Endothelial cell of umbilical vein (primary cell): ENCODE measurements around the gene BPIFA1. TPM values are rescaled to one million over a fixed set of nuclear protein-coding genes. Genes with fewer than 3 reads are reported as not detected.

ENCODE experiments used
- BruUV-seq: library from RNA; stranded (reverse); fragments of 400-500 nt; replicated peaks from 2 replicates; lab custom pipeline; 2021; lab: Mats Ljungman, UMichigan
- CTCF ChIA-PET: fragments of 300-600, 350-600 bp; sonication (Branson Sonifier 250); formaldehyde crosslinking; loops from one replicate; lab custom pipeline; 2021; ENCODE audit warnings: antibody characterized with exemption, inconsistent platforms; lab: Charles Lee
- POLR2A ChIA-PET: fragments of 300-600, 350-600 bp; sonication (Branson Sonifier 250); formaldehyde crosslinking; loops from one replicate; lab custom pipeline; 2021; ENCODE audit warnings: antibody characterized with exemption, inconsistent platforms; lab: Charles Lee
- DNase-seq: peaks from one replicate; pipeline ENCODE4 v3.0.0-alpha.2; 2011; ENCODE audit warnings: low read depth, low spot score
- FAIRE-seq: peaks from 2 replicates; lab custom pipeline; 2011; peaks lifted over from hg19 to GRCh38; lab: Jason Lieb, UNC
- H2AFZ ChIP-seq: 2 replicates; pipeline ENCODE4 v1.6.0; 2012; ENCODE audit warnings: low read depth, low read length, control low read depth, inconsistent platforms
- H3K27ac ChIP-seq: 2 replicates; pipeline ENCODE4 v1.5.1; 2011; ENCODE audit warnings: low read depth, mild to moderate bottlenecking, control low read depth, low read length, moderate library complexity; ENCODE audit not compliant: insufficient read depth
- H3K27me3 ChIP-seq, 2 experiments: 2 replicates each; pipeline versions ENCODE4 v1.6.0 to v1.6.1; 2011; ENCODE audit warnings: low read length in 2 of 2, mixed read lengths in 1 of 2; ENCODE audit not compliant: control insufficient read depth in 2 of 2, insufficient read depth in 2 of 2
- H3K36me3 ChIP-seq, 2 experiments: 2 replicates in 1 of 2; 3 replicates in 1 of 2; pipeline ENCODE4 v1.5.1; 2011; ENCODE audit warnings: low read length in 2 of 2, mild to moderate bottlenecking in 1 of 2, moderate library complexity in 1 of 2; ENCODE audit not compliant: control insufficient read depth in 2 of 2, insufficient read depth in 2 of 2; ENCODE audit errors: extremely low read depth in 1 of 2
- H3K4me1 ChIP-seq: 3 replicates; pipeline ENCODE4 v1.5.1; 2011; ENCODE audit warnings: mild to moderate bottlenecking, low read length; ENCODE audit not compliant: control insufficient read depth, insufficient read depth; ENCODE audit errors: extremely low read depth
- H3K4me2 ChIP-seq: 2 replicates; pipeline ENCODE4 v1.6.1; 2011; ENCODE audit warnings: low read length, control low read depth, mixed read lengths; ENCODE audit not compliant: insufficient read depth
- H3K4me3 ChIP-seq, 3 experiments: fragments of 200-600 bp in 1 of 3; sonication (generic), shearing (Covaris generic) in 1 of 3; replicated peaks in 1 of 3; 2 replicates each; pipeline ENCODE4 v1.5.1; 2011 to 2016; ENCODE audit warnings: control low read depth in 3 of 3, low read length in 3 of 3, mild to moderate bottlenecking in 2 of 3, inconsistent platforms in 1 of 3, low read depth in 1 of 3, moderate library complexity in 1 of 3; ENCODE audit not compliant: insufficient read depth in 1 of 3
- H3K79me2 ChIP-seq: 2 replicates; pipeline ENCODE4 v1.6.0; 2012; ENCODE audit warnings: low read length, inconsistent platforms; ENCODE audit not compliant: control insufficient read depth, insufficient read depth
- H3K9ac ChIP-seq: replicated peaks from 2 replicates; pipeline ENCODE3; 2011; ENCODE audit warnings: low read length, control low read depth; ENCODE audit not compliant: insufficient read depth; ENCODE audit errors: extremely low read depth
- H3K9me1 ChIP-seq: replicated peaks from 3 replicates; pipeline ENCODE4 v1.6.0; 2011; ENCODE audit warnings: mild to moderate bottlenecking, low read length; ENCODE audit not compliant: control insufficient read depth, insufficient read depth; ENCODE audit errors: extremely low read depth
- H3K9me3 ChIP-seq: replicated peaks from 2 replicates; pipeline ENCODE4 v1.5.1; 2012; ENCODE audit warnings: low read length, inconsistent platforms; ENCODE audit not compliant: control insufficient read depth, insufficient read depth
- H4K20me1 ChIP-seq: replicated peaks from 2 replicates; pipeline ENCODE3; 2011; ENCODE audit warnings: mild to moderate bottlenecking, low read length; ENCODE audit not compliant: control insufficient read depth, insufficient read depth; ENCODE audit errors: extremely low read depth
- EZH2 ChIP-seq: IDR thresholded peaks from 2 replicates; pipeline ENCODE4 v1.6.1; 2012; ENCODE audit warnings: borderline replicate concordance, low read depth, mild to moderate bottlenecking, moderate library complexity, low read length, inconsistent platforms; ENCODE audit not compliant: severe bottlenecking
- FOS ChIP-seq: IDR thresholded peaks from 2 replicates; pipeline ENCODE4 v1.6.1; 2011; ENCODE audit warnings: mild to moderate bottlenecking, low read length, moderate library complexity, borderline replicate concordance; ENCODE audit not compliant: insufficient read depth
- GATA2 ChIP-seq: IDR thresholded peaks from 2 replicates; pipeline ENCODE4 v1.7.0; 2011; ENCODE audit warnings: low read depth, mild to moderate bottlenecking, moderate library complexity, mixed read lengths, low read length; ENCODE audit not compliant: insufficient read length, insufficient read depth
- JUN ChIP-seq: IDR thresholded peaks from 2 replicates; pipeline ENCODE4 v1.6.1; 2011; ENCODE audit warnings: borderline replicate concordance, low read depth; ENCODE audit not compliant: insufficient read length, insufficient read depth
- MYC ChIP-seq: IDR thresholded peaks from one replicate; pipeline ENCODE4 v1.6.1; 2011; ENCODE audit warnings: mild to moderate bottlenecking, low read depth, low read length
- POLR2A ChIP-seq: IDR thresholded peaks from 2 replicates; pipeline ENCODE4 v1.6.1; 2012; ENCODE audit warnings: low read depth, mild to moderate bottlenecking, control low read depth, low read length
- POLR2AphosphoS5 ChIP-seq: IDR thresholded peaks from 2 replicates; pipeline ENCODE4 v1.6.1; 2012; ENCODE audit warnings: low read depth, mild to moderate bottlenecking, control low read depth, low read length, moderate library complexity; ENCODE audit not compliant: insufficient read depth
- dilution Hi-C: fragments of 300-500 bp; cut with MboI; formaldehyde crosslinking; loops from one replicate; pipeline ENCODE4 v1.15.0; 2019; ENCODE audit warnings: low sequenced_read_pairs; ENCODE audit not compliant: extremely low pct_ligation_motif_present
- intact Hi-C: fragments of 100-400 bp; cut with micrococcal nuclease; formaldehyde crosslinking; loops from one replicate; pipeline ENCODE4 v1.10.0; 2022
- polyA plus RNA-seq, 4 experiments: library from polyadenylated mRNA; depleted of rRNA in 3 of 4; stranded (reverse) in 3 of 4; unstranded in 1 of 4; fragments of >200 nt; gene quantifications; 2 replicates each; pipeline versions ENCODE4 v1.2.1 to v1.2.3, GENCODE V29; 2011 to 2012; ENCODE audit warnings: missing spikeins in 1 of 4
- total RNA-seq: library from RNA; stranded (reverse); gene quantifications from 2 replicates; pipeline ENCODE4 v1.2.3, GENCODE V29; 2021
- TF ChIP-seq, protein P1 (sequence below): IDR thresholded peaks from 2 replicates; pipeline ENCODE4 v1.6.1; 2011; ENCODE audit not compliant: insufficient read depth, insufficient read length
- TF ChIP-seq, protein P2 (sequence below), 2 donors: IDR thresholded peaks; 1 replicate in 1 of 2; 2 replicates in 1 of 2; pipeline ENCODE4 v1.5.1; 2011; ENCODE audit warnings: low read length in 2 of 2, mild to moderate bottlenecking in 2 of 2, moderate library complexity in 2 of 2, control low read depth in 1 of 2, inconsistent platforms in 1 of 2, low read depth in 1 of 2; ENCODE audit not compliant: insufficient read depth in 1 of 2; ENCODE audit errors: extremely low read depth in 1 of 2

BPIFA1 gene
- total and polyA plus RNA-seq, 2 donors (not counting 3 experiments of a cell fraction or from before 2014, with no cell fraction given): not detected

DNA sequence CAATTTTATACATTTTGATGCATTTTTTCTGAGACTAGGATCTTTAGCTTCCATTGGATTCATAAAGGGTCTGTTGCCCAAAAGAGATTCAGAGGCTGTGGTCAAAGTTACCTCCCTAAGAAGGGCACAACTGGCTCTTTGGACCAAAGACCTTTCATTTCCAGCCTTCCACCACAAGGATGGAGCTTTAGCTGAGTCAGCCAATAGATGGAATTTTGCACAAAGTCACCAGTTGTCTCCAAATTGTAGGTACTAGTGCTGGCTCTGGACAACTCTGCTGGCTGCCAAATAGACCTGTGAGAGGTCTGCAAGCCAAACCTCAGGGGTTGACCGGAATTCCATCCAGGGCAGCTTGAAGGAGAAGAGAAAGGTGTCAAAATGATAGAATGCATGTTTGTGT, 555 bp downstream of the BPIFA1 start:
- H3K36me3 ChIP-seq: no peaks in the 10 kb centered on the region
- no TSS peak for BruUV-seq
- POLR2A ChIA-PET: no interaction called here

DNA sequence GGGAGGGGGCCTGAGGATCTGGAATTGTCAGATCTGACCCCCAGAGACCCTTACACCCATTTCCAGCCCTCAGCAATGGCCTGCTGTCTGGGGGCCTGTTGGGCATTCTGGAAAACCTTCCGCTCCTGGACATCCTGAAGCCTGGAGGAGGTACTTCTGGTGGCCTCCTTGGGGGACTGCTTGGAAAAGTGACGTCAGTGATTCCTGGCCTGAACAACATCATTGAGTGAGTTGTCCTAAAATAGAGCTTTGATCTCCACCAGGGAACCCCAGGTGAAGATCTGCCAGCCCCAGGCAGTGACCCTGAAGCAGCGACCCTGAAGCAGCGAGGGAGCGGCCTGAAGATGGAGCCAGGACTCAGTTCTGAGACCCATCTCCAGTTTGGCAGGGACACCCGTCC, 2.2 kb downstream of the BPIFA1 start:
- dilution Hi-C loops: no loop called here
- no peaks in the 10 kb centered on the region for H3K9me3 ChIP-seq
- H3K79me2 ChIP-seq: no peaks in the 10 kb centered on the region
- no peak overlapping the region for H3K4me3 ChIP-seq
- ChIA-PET POLR2A (no interaction called here), CTCF (no interaction called here)
- no peaks in the 10 kb centered on the region for H3K9me1 ChIP-seq
- DNase-seq: no peak
- no peaks in the 10 kb centered on the region for H3K4me1 ChIP-seq
- H3K27me3 ChIP-seq: no peaks in the 10 kb centered on the region
- FAIRE-seq: no peak
- H3K27ac ChIP-seq: no peak overlapping the region
- no peaks in the 10 kb centered on the region for H3K36me3 ChIP-seq
- no peaks in the 10 kb centered on the region for H4K20me1 ChIP-seq
- H2AFZ ChIP-seq: no peak overlapping the region
- BruUV-seq: no TSS peak
- H3K9ac ChIP-seq: no peak overlapping the region
- H3K4me2 ChIP-seq: no peak overlapping the region
- intact Hi-C loops: no loop called here
- TF ChIP-seq, protein P1, sequence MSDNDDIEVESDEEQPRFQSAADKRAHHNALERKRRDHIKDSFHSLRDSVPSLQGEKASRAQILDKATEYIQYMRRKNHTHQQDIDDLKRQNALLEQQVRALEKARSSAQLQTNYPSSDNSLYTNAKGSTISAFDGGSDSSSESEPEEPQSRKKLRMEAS: no peak
- TF ChIP-seq POLR2AphosphoS5 (no peak), FOS (no peak), GATA2 (no peak), POLR2A (no peak), MYC (no peak), EZH2 (no peak), JUN (no peak)
- TF ChIP-seq, protein P2, sequence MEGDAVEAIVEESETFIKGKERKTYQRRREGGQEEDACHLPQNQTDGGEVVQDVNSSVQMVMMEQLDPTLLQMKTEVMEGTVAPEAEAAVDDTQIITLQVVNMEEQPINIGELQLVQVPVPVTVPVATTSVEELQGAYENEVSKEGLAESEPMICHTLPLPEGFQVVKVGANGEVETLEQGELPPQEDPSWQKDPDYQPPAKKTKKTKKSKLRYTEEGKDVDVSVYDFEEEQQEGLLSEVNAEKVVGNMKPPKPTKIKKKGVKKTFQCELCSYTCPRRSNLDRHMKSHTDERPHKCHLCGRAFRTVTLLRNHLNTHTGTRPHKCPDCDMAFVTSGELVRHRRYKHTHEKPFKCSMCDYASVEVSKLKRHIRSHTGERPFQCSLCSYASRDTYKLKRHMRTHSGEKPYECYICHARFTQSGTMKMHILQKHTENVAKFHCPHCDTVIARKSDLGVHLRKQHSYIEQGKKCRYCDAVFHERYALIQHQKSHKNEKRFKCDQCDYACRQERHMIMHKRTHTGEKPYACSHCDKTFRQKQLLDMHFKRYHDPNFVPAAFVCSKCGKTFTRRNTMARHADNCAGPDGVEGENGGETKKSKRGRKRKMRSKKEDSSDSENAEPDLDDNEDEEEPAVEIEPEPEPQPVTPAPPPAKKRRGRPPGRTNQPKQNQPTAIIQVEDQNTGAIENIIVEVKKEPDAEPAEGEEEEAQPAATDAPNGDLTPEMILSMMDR (IDR thresholded peaks at IDR 0.05; ENCODE audit: extremely low read depth in 1 of 2, insufficient read depth in 1 of 2, low read depth in 1 of 2, low read length in 2 of 2): no peak

More for the DNA sequence above, 555 bp downstream of the BPIFA1 start:
- Histone ChIP-seq H4K20me1 (no peaks in the 10 kb centered on the region), H2AFZ (no peak overlapping the region), H3K9me3 (no peaks in the 10 kb centered on the region), H3K79me2 (no peaks in the 10 kb centered on the region), H3K4me2 (no peak overlapping the region), H3K9me1 (no peaks in the 10 kb centered on the region), H3K27ac (no peak overlapping the region), H3K4me1 (no peaks in the 10 kb centered on the region), H3K9ac (no peak overlapping the region), H3K4me3 (no peak overlapping the region), H3K27me3 (no peaks in the 10 kb centered on the region)
- intact Hi-C loops: no loop called here
- dilution Hi-C loops: no loop called here
- TF ChIP-seq JUN: no peak
- no peak for FAIRE-seq
- CTCF ChIA-PET: no interaction called here
- no peak for DNase-seq
